ENCODE data around the gene PRDM16.

Gene PRDM16

GRCh38 chr1:3049905-3050304, 19.1 kb upstream of the PRDM16 start:
- no peak for TF ChIP-seq CTCF (IDR thresholded peaks at IDR 0.05; ENCODE audit: low read depth, low read length)
- H3K4me3 ChIP-seq (replicated peaks in 1 of 2; ENCODE audit: low read depth in 2 of 2, low read length in 2 of 2) = no peak overlapping the region
- DNase-seq (ENCODE audit: low read depth in 2 of 2) = no peak

GRCh38 chr1:3050603-3051002, 18.4 kb upstream of the PRDM16 start:
- no peak for DNase-seq (ENCODE audit: low read depth in 2 of 2)
- H3K4me3 ChIP-seq (replicated peaks in 1 of 2; ENCODE audit: low read depth in 2 of 2, low read length in 2 of 2) = no peak overlapping the region
- no peak for TF ChIP-seq CTCF (IDR thresholded peaks at IDR 0.05; ENCODE audit: low read depth, low read length)

- no peak overlapping the region for H3K4me3 ChIP-seq (replicated peaks in 1 of 2; ENCODE audit: low read depth in 2 of 2, low read length in 2 of 2)
- DNase-seq (ENCODE audit: low read depth in 2 of 2) = no peak
- no peak for TF ChIP-seq CTCF (IDR thresholded peaks at IDR 0.05; ENCODE audit: low read depth, low read length)
These were observed 17.4 kb upstream of the PRDM16 start for GRCh38 chr1:3051270-3052268.

GRCh38 chr1:3052501-3052900, 16.5 kb upstream of the PRDM16 start:
- no peak for TF ChIP-seq CTCF (IDR thresholded peaks at IDR 0.05; ENCODE audit: low read depth, low read length)
- H3K4me3 ChIP-seq (replicated peaks in 1 of 2; ENCODE audit: low read depth in 2 of 2, low read length in 2 of 2) = no peak overlapping the region
- no peak for DNase-seq (ENCODE audit: low read depth in 2 of 2)

GRCh38 chr1:3053366-3053980, 15.5 kb upstream of the PRDM16 start:
- no peak for DNase-seq (ENCODE audit: low read depth in 2 of 2)
- no peak overlapping the region for H3K4me3 ChIP-seq (replicated peaks in 1 of 2; ENCODE audit: low read depth in 2 of 2, low read length in 2 of 2)
- no peak for TF ChIP-seq CTCF (IDR thresholded peaks at IDR 0.05; ENCODE audit: low read depth, low read length)

GRCh38 chr1:3053986-3054385, 15.0 kb upstream of the PRDM16 start:
- DNase-seq (ENCODE audit: low read depth in 2 of 2) = no peak
- TF ChIP-seq CTCF (IDR thresholded peaks at IDR 0.05; ENCODE audit: low read depth, low read length) = no peak
- H3K4me3 ChIP-seq (replicated peaks in 1 of 2; ENCODE audit: low read depth in 2 of 2, low read length in 2 of 2) = no peak overlapping the region

Measured in cardiac fibroblast (primary cell).